ENCODE results near the gene OSBPL10.
"Not testable (repeated sequence)": the region's sequence is repeated elsewhere in the genome, so short reads cannot be mapped to it uniquely, and the experiment has no call there.

OSBPL10 gene

DNA sequence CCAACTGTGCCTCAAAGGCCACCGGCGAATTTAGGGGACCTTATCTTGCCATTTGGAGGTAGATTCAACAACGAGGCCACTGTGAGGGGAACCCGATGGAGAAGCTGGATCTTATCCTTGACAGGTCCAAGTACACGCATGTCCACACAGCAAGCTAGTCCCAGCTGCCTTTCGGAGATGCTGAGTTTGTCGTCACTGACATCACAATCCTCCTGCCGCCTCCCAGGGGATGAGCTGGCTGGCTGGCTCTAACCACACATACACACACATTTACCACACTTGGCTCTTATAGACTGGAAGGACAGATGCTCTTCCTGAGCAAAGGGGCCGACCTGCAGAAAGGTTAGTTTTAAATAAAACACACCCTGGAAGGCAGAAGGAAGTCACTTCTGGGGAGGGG lies 272.1 kb downstream of the OSBPL10 start:
- DNase-seq = no peak
- intact Hi-C loops (cut with DNase I) = no loop called here

DNA sequence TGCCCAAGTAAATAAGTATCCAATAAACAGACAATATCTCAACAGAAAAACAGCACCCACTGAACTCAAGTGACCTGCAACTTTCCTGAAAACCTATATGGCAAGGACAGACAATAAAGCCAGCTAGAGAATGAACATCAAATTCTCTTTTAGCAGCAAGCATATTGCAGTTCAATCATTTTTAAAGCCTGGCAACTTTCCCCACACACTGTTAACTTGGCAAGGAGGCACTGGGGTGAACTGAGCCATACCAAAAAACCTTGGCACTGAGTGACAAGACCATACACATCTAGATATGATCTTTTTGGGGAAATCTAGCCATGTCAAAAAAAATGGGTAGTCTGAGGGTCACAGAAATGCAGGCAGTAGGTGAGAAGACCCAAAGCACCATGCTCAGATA lies 273.8 kb downstream of the OSBPL10 start:
- intact Hi-C loops (cut with DNase I) = no loop called here
- DNase-seq = no peak

DNA sequence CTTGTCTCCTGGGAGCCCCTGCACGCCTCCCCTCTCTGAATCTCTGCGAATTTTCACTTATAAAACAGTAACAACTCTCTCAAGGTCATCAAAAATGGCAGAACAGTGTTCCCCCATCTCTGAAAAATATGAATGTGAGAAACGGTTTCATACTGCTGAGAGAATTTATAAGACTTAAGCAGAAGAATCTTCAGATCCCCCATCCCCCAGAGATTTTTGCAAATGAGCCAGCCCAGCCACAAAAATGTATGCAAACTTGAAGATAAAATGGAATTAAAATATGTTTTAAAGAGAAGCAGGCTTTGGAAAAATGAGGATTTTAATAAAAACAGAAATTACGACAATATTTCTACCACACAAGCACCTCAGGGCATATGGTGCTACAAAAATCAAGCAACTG lies 275.3 kb downstream of the OSBPL10 start:
- intact Hi-C loops (cut with DNase I) = no loop called here

DNA sequence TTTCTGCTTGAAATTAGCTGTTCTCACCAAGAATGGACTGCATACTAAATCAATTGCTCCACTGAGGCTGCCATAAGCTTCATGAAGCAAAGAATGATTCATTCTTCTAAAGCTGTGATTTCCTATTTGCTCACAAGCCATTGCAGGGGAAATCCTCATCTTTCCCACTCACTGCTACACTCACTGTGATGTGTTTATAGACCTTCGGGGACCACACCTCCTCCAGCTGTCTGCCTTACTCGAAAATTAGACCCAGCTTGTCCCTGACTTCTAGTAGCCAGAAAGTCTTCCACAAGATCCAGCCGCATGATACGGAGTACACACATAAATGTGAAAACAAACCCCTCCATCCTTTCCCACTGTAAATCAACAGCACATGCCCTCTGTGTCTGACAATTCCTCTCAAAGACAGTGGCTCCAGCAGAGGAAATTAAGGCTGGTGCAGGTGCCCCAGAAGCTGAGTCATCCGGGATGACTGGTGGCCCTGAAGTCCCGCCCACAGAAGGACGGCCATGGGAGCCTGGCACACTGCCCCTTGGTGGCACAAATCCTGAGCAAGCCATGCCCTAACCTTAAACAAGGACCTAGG lies 276.4 kb downstream of the OSBPL10 start:
- intact Hi-C loops (cut with DNase I) = no loop called here
- peak in 3 of 42 donors; percentile 8 to 43 (median 22) for DNase-seq

More for the DNA sequence above, 275.3 kb downstream of the OSBPL10 start:
- DNase-seq = no peak

DNA sequence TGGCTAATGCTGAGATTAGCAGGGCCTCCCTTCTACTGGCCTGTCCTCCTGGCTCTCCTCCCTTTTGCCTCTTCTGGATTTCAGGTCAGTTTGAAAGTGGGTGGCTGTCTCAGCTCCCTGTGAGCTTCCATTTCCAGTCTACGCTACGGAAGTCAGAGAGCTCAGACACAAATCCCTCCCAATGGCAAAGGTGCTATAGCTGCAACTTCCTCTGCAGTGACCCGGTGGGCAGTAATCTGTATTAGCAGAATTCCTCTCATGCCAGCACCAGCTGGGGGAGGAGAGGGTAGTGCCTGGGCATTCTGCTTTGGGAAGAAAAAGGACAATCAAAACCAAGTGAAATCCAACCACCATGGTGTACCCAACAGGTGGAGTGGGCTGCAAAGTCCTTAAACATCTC lies 276.9 kb downstream of the OSBPL10 start:
- DNase-seq = no peak
- intact Hi-C loops (cut with DNase I) = no loop called here

DNA sequence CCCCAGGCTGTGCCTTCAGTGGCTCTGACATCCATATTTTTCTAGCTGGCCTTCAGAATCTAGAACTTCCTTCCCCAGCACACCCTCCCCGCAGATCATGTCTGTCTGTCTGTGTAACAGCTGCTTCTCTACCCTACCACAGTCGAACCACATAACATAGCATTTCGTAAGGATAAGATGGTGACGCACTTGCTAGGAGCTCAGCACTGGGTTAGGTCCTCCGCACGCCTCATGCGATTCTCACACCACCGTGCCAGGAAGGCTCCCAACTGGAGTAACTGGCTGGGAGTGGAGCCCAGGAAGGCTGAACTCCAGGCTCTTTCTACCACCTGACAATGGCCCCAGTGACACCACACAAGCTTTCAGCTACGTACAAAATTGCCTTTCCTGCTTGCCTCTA lies 279.8 kb downstream of the OSBPL10 start:
- DNase-seq = no peak
- intact Hi-C loops (cut with DNase I) = no loop called here

DNA sequence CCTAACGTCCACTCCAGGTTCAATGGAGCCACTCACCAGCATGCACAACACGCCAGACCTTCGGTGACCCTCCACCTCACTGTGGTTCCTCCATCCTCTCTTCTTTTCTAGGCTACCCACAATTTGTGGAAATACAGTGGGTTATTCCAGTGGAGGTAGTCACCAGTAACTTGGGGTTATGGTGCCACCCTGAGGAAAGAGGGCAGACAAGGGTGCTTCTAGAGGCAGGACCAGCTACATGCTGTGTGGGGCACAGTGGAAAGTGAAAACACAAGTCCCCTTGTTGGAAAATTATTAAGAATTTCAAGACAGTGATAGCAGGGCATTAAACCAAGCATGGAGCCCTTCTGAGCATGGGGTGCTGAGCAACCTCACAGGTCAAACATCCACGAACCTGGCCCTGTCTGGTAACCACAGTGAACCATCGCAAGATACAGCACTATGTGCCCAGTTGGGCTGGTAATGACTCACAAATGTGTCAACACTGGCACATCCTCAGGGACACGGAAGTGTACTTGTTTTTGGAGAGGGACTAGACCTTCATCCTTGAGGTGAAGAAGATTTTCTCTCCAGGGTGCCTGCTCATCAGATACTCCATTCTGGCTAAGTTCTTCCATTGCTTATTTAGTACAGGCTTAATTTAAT lies 281.6 kb downstream of the OSBPL10 start:
- intact Hi-C loops (cut with DNase I) = no loop called here
- DNase-seq = no peak

DNA sequence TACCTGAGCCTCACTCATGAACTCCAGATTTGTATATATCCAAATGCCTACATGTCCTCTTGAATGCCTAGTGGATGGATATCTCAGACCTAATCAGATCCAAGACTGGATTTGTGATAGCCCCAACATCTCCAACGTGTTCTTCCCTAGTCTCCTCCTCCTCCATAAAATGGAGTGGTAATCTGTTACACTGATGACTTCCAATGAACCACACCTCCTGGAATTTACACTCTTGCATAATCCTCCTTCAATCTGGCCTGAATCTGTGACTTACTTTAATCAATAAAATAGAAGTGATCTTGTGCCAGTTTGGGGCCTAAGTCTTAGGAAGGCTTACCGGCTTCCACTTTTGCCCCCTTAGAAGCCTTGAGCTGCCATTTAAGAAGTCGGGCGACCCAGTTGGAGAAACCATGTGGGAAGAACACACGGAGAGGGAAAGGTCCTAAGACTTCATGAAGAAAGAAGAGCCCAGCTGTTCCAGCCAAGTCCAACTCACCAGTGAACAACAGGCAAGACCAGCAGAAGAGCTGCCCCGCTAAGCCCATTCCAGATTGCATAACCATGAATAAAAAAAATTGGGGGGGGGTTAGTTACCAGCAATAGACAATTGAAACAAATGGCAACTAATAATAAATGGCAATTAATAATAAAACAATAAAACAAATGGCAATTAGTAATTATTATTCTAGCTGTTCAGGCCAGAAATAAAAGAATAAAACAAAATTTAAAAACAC lies 284.1 kb downstream of the OSBPL10 start:
- DNase-seq = no peak
- intact Hi-C loops (cut with DNase I) = no loop called here

DNA sequence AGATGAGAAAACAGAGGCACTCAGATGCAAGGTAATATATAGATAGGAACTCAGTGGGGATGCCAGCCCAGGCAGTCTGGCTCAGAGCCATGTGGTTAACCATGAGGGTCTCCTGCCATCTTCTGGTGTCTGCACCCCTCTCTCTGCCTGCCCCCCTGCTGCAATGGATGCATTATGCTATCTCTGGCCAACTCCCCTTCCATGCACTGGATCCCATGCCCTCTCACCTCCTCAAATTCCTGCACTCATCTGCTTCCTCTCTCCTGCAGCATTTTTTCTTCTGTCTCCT lies 285.1 kb downstream of the OSBPL10 start:
- DNase-seq = no peak
- intact Hi-C loops (cut with DNase I) = no loop called here

DNA sequence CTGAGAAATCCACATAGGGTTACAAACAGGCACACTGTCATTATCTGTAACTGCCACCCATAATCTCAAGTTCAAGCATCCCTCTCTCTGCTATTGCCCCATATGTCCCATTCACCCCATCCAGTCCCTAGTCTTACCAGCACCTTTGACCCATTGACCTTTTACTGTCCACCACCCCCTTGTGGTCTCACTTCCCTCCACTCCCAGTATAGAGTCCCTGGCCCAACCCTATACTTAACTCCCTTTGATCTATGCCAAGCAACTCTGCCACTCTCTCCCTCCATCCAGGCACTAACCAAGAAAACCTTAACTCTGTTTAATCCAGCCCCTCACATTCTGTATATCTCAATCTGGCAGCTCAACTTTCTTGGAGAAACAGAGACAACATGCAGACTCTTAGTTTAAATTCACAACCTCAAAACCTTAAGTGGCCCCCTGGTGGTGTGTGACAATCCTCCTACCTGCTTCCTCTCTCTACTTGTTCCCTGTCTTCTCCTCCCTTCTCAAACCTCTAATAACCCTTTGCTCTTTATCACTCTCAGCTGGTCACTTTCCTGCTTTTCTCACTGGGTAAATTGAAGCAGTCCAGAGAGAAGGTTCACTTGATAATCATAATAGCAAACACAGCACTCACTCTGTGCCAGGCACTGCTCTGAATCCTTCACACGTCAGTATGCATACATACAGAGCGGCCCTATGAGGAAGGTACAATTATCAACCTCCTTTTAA lies 285.6 kb downstream of the OSBPL10 start:
- intact Hi-C loops (cut with DNase I) = no loop called here
- DNase-seq = no peak

DNA sequence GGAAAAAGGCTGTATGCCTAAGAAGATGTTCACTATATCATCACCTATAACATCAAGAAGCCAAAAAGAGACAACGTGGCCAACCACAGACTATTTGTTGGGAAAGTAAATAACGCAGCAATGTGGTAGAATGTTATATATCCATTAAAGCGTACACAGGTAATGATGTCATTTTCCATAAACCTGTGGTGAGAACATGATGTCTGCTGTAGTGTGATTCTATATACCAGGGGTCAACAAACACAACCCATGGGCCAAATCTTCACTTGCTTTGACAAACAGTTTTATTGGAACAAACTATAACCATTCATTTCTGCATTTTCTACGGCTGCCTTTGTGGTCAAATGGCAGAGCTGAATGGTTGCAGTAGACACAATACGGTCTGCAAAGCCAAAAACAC lies 287.7 kb downstream of the OSBPL10 start:
- intact Hi-C loops (cut with DNase I) = no loop called here

DNA sequence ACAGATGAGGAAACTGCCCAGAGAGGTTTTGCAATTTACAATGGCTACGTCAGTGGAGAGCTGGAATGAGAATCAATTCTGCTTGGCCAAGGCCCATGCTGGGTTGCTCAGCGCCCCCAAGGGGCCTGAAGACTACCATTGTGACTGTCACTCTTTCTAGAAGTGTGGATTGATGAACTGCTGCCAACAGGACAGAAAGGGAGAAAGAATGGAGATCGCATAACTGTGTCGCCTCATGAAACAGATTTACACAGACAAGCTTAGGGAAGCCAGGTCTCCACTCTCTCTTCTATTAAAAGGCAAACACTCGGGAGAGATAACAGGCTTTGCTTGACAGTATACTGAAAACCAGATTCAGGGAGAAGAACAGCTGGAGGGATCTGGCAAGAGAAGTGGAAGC lies 288.3 kb downstream of the OSBPL10 start:
- DNase-seq = no peak
- intact Hi-C loops (cut with DNase I) = no loop called here

More for the DNA sequence above, 287.7 kb downstream of the OSBPL10 start:
- no peak for DNase-seq

DNA sequence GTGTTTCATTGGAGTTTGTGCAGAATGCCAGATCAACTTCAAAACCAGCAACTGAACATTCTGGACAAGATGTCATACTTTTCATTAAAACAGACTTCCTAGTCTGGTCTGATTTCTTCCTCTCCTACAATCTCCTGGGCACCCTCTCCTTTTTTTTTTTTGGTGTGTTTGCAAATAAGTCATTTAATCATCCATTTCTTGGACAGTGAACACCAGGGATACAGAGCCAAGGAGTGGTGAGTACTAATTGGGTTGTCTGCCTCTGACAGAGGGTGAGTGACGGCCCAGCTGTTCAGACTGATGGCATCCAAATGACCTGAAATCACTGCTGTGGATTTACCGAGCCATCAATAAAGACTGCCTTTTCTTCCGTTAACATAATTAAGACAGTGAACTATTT lies 290.3 kb downstream of the OSBPL10 start:
- intact Hi-C loops (cut with DNase I) = no loop called here
- DNase-seq = no peak

DNA sequence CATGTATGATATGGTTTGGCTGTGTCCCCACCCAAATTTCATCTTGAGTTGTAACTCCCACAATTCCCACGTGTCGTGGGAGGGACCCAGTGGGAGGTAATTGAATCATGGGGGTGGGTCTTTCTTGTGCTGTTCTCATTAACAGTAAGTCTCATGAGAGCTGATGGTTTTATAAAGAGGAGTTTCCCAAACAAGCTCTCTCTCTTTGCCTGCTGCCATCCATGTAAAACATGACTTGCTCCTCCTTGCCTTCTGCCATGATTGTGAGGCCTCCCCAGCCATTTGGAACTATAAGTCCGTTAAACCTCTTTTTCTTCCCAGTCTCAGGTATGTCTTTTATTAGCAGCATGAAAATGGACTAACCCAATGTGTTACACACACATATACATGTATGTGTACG lies 291.5 kb downstream of the OSBPL10 start:
- DNase-seq; intact Hi-C loops (cut with DNase I): not testable (repeated sequence)

DNA sequence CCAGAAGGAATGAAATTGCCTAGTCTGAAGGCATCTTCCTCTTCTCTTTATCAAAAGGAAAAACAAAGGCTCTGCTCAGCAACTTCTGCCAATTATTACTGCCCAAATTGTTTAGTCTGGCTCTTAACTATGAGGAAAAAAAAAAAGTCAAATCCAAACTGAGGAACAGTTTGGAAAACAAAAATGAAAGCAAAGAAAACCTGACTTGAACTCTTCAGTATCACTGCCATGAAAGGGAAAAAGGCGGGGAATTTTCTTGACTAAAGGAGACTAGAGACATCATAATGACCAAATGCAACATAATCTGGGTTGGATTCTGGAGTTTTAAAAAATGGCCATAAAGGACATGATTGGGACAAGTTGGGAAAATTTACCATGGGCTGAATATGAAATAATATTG lies 292.1 kb downstream of the OSBPL10 start:
- intact Hi-C loops (cut with DNase I) = no loop called here
- DNase-seq = no peak

DNA sequence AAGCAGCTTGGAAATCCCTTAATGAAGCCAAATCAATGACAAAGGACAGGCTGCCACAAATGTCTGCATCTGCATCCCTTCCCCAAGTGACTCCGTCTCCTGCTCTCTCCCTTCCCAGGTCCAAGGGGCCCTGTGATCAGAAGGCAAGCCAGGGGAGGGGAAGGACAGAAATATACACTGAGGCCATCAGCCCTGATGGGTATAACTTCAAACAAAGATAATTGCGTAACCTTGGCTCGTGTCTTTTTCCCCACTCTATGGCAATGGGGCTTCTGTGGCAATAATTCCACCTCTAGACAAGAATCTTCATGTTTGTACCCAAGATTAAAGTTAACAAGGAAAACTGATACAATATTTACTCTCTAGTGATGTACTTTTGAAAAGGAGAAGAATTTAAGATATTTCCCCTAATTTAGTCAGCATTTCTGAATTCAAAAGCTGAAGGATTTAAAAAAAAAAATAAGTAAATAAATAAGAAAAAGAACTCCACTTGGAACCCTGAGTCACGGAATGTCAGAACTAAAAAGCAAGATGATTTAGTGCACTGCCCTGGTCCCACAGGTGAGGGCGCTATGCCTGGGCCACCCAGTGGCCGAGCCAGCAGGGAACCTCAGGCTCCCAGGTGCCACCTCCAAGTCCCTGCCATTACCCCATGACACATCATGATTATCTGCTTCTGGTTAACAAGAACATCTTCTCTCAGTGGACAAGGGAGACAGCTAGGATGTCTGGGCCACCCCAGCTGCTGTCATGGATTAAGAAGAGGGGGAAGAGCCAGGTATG lies 293.9 kb downstream of the OSBPL10 start:
- no peak for DNase-seq
- intact Hi-C loops (cut with DNase I) = no loop called here

DNA sequence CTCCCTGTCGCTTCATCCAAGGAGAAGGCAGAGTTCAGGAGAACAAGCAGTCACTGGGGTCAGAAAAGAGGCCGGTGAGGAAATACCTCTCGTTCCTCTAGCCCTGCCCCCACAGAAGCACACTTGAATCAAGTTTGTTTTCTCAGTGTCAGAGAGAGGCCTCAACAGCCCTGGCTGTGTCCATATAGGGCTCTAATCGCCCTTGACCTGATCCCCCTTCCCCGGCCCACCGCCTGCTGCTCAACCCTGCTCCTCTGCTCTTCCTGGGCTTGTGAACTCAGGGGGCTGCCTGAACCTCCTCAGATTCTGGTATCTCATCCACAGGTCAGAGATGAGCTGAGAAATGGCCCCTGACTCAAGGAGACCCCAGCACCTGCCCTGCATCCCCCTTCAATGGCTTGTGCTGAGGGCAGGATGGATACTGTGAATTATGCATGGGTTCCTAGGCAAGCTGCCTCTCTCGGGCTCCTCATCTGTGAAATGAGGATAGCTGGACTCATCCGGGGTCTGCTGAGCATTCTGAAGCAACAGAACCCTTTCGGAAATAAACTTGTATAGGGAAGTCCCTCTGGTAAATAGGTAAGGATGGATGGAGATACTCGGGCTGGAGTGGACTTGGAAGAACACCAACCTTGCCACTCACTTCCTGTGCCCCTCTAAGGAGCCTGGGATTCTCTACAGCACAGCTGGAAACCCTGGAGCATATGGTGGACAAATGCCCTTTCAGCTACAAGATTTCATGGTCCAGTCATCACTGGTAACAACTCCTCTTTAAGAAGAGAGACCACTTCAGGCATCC lies 300.8 kb downstream of the OSBPL10 start:
- intact Hi-C loops (cut with DNase I) = no loop called here
- no peak for DNase-seq

DNA sequence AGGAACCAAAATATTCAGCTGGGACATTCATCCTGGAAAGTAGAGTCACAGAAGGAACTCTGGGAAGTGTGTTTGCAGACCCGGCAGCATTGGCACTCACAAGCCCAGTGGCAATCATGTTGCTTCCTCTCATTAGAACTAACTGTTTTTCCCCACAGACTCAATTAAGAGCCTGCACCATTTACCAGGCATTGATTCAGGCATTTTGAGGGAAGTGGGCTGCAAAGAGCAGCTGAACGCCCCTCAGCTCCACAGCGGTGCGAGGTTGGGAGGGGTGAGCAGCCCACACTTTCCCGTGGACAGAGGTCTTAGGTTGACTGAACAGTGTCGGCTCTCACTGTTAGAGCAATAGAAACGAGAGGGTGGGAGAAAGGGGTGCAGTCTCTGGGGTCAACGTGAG lies 304.5 kb downstream of the OSBPL10 start:
- DNase-seq = no peak
- intact Hi-C loops (cut with DNase I) = no loop called here

DNA sequence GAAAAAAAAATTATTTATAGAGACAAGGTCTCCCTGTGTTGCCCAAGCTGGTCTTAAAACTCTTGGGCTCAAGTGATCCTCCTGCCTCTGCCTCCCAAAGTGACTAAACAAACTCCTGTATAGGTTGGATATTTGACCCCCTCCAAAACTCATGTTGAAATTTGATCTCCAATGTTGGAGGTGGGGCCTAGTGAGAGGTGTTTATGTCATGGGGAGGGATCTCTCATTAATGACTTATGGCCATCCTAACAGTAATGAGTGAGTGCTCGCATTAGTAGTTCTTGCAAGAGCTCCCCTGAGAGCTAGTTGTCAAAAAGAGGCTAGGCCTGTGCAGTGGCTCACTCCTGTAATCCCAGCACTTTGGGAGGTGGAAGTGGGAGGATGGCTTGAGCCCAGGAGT lies 307.1 kb downstream of the OSBPL10 start:
- intact Hi-C loops (cut with DNase I) = no loop called here
- no peak for DNase-seq
